Measurements from ENCODE around the gene EZR.
A peak's percentile ranks its signal among the peaks of the same experiment; 100 is the strongest.
"Not testable (repeated sequence)": the region's sequence is repeated elsewhere in the genome, so short reads cannot be mapped to it uniquely, and the experiment has no call there.

The EZR gene

DNA sequence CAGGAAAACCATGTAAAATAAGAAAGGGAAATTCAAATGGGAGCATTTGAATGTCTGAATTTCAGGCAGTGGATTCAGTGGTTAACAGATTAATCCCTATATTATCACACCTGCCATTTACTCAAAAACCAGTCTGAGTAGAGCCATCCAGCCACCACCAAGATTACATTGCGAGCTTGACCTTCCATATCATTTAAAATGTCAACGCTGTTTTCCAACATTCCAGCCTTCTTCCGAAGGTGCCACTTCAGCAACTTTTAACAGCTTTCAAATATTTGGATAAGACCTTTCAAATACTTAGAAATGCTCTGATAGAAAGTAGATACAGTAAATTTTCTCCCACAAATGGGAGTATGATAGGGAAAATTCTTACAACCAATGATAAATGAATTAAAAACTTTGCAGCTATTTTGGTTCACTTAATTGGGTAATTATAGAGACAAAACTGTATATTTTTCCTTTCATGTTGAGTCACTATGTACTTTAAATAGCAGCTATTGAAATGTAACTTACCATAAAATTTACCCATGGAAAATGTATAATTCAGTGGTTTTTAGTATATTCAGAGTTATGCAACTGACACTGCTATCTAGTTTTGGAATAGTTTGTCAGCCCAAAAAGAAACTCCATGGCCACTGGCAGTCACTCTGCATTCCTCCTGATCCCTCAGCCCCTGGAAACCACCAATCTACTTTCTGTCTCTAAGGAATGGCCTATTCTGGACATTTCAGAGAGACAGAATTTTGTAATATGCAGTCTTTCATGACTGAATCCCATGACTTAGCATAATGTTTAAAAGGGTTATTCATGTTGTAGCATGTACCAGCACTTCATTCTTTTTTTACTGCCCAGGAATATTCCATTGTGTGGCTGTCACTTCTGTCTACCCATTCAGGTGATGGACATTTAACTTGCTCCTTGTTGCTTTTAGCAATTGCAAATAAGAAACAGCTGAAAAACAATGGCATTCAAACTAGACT lies 21.5 kb downstream of the EZR start:
- DNase-seq (ENCODE audit: low read depth in 2 of 2): peak; percentile 71 to 75

DNA sequence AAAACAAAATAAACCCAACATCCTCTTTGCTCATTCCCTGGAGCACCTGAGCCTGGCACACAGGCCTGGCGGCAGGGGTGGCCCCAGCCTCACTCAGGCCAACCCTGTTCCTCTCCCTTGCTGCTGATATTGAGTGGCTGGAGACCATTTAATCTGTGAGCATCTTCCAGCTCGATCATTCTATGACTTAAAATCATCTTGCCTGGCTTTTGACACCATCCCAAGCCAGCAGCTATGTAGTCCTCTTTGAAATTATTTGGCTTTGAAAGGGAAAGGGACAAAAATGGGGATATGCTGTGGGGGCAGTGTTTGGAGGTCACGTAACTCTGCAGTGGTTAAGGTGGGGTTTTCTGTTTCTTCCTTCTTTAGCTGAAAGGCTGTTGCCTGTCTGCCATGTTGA lies 22.8 kb downstream of the EZR start:
- no peak for DNase-seq (ENCODE audit: low read depth in 2 of 2)

DNA sequence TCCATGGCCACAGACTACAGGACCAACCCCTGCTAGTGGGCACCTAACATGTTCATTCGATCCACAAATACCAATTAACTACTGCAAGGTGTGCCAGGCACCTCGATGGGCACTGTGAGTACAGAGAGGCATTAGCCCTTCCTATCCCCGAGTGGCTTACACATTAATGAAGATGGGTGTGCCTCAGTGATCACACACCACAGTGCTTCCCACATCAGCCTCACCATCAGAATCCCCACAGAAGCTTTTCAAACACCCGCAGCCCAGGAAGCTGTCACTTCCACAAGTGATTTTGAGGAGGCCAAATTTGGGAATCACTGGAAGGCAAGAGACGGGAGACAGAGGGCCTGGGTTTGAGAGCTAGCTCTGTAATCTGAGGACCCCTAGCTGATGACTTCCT lies 23.7 kb downstream of the EZR start:
- DNase-seq (ENCODE audit: low read depth in 2 of 2): no peak

DNA sequence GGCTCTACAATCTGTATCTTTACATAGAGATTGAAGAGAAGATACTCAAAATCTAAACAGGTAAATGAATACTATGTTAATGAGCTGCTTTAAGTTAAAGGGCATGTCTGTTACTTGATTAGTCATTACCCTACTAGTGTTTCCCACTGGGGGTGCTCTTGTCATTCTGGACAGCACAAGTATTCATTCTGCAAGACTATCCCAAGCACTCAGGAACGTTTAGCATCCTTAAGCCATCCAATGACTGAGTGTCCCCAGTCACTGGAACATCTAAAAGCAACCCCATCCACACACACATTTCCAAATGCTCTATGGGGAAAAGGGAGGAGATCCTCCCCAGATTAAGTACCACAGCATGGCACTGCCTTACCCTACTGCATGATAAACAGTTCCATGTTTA lies 25.7 kb downstream of the EZR start:
- DNase-seq (ENCODE audit: low read depth in 2 of 2): no peak

DNA sequence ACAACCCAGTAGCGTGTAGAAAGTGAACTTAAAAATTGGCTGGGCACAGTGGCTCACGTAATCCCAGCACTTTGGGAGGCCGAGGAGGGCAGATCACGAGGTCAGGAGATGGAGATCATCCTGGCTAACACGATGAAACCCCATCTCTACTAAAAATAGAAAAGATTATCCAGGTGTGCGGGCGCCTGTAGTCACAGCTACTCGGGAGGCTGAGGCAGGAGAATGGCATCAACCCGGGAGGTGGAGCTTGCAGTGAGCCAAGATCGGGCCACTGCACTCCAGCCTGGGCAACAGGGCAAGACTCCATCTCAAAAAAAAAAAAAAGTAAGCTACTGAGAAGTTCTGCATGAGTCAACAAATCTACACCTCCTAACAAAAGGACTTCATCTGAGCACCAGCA lies 26.7 kb downstream of the EZR start:
- DNase-seq (ENCODE audit: low read depth in 2 of 2): not testable (repeated sequence)

DNA sequence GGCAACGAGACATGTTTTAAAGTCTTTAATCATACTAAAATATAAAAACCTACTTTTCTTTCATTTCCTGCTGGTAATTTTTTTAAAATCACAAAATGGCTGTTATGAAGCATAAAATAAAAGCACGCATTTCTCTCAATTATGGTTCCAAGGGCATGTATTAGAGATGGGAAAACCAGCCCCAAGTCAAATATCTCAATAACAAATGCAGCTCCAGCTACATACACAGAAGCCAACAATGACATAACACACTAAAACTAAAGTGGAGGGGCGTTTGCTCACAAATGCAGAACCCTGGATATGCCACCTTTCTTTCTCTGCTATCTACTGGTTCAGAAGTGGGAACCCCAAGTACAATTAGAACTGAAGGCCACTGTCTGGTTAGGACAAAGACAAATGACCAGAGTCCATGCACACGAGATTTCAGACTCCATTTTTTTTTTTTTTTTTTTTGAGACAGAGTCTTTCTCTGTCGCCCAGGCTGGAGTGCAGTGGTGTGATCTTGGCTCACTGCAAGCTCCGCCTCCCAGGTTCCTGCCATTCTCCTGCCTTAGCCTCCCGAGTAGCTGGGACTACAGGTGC lies 27.8 kb downstream of the EZR start:
- no peak for DNase-seq (ENCODE audit: low read depth in 2 of 2)

DNA sequence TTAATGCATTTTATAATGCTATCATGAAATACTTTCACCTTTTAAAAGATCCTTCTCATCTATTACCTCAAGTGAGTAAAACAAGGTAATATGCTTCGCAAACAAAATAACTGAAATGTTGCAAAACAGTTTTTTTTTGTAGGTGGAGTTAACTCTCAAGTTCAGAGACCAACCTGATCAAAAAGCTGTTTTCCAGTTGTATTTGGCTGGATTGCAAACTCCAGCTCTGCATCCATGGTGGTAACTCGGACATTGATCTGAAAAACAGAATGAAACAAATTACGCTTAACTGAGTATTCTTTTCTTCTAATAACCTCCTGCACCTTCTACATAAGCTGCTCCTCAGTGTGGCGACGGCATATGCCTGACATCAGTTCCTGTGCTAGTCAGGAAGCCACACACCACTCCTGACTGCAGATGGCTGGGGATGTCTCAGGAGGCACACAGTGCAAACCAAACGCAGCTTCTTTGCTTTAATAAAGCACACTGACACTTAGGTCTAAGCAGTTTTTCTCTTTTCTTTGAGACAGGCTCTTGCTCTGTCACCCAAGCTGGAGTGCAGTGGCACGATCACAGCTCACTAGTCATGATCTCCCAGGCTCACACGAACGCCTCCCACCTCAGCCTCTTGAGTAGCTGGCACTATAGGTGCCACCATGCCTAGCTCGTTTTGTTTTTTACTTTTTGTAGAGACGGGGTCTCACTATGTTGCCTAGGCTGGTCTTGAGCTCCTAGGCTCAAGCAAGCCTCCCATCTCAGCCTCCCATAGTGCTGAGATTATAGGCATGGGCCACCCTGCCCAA lies 29.9 kb downstream of the EZR start:
- DNase-seq (ENCODE audit: low read depth in 2 of 2): no peak

DNA sequence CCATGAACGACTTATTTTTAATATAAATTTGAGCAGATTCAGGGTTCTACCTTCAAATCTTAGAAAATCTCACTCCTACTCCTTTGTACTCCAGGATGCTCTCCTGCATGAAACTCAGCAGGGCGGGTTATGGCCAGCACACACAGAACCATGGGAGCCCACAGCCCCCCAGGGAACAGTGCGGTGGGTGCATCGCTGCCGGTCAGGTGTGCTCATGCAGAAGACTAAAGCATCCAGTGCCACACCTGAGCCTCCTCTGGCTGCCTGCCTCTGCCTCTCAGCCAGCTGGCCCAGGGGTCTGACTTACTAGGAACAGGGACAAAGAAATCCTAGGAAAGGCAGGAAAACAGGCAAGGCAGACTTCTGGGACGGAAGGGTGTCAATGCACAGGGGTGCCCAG lies 31.8 kb downstream of the EZR start:
- no peak for DNase-seq (ENCODE audit: low read depth in 2 of 2)

DNA sequence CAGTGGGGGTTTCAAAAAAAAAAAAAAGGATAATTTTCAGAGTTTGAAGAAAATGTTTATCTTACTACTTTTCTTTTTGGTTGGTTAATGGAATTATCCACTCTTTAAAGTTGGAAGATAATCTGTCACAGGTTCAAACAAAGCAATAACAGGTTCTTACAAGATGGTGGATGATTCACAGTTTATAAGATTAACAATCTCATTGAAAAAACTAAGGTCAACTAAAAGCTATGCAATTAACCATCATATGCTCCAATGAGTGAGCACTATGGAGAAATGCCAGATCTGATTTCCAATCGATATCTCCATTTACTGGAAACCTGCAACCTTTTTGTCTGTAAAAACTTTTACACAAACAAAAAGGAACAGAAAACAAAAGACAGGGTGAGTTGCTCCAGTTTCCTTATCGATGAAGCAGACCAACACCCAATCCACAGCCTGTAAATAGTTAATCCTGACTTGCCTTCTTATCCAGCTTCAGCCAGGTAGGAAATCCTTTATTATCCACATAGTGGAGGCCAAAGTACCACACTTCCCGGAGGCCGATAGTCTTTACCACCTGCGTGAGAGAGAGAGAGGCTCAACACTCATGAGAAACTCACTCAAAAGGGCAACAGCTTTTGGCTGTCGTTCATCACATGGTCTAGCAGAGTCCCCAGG lies 32.4 kb downstream of the EZR start:
- no peak for DNase-seq (ENCODE audit: low read depth in 2 of 2)

DNA sequence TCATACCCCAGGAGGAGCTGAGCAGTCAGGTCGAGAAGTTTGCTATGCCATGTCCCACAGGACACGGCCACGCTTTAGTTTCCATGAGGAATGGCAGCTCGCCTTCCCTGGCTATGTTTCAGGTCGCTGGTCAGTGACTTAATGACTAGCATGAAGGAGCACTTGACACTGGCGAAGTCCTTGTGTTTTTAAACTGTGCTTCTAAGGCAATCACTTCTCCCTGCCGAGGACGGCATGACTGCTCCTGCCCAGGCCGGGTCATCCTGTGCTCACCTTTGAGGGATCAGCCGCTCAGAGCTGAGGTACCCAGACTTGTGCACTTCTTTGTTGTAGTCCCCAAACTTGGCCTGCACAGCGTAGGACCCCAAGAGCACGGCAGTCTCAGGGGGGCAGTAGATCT lies 34.1 kb downstream of the EZR start:
- no peak for DNase-seq (ENCODE audit: low read depth in 2 of 2)

DNA sequence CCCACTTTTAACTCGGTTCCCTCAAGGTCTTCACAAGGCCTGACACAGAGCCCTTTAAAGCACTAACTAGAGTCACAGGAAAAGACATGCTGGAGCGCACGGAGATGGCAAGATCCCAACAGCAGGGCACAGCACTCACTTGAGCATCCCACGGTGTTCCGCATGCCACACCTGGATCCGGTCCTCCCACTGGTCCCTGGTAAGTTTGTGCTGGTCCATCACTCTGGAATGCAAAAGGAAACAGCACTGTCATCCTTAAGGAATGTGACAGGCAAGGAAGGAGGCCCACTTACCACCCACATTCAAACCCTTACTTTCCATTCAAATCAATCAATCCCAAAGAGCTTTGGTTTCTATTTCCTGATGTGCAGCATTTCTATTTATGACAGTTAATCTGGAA lies 34.7 kb downstream of the EZR start:
- no peak for DNase-seq (ENCODE audit: low read depth in 2 of 2)

DNA sequence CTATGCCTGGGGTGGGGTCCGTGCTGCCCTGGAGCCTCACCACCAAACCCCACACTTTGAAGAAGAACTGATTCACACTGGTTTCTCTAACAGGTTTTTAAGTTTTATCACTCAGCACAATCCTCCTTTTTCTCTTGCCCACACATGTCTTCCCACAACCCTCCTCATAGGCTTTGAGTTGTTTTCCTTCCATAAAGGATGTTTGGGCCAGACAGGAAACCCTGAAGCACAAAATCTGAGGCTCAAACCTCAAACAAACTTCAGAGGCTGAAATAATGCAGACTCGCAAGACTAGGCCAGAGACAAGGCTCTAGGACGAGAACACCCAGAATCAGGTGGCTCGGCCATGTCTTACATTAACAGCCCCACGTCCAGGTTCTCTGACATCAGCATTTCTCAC lies 35.3 kb downstream of the EZR start:
- DNase-seq (ENCODE audit: low read depth in 2 of 2): no peak

DNA sequence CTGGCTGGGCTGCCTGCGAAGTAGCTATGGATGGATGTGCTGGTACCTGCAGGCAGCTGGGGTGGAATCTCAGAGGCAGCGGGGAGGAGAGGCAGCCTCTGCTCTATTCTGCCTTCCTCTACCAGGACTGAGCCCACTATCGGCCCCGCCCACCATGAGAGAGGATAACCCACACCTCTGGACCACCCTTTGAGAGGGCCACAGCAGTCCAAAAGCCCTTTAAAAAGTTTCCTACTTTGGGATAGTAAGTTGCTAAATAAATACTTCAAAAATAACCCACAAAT lies 36.1 kb downstream of the EZR start:
- no peak for DNase-seq (ENCODE audit: low read depth in 2 of 2)

DNA sequence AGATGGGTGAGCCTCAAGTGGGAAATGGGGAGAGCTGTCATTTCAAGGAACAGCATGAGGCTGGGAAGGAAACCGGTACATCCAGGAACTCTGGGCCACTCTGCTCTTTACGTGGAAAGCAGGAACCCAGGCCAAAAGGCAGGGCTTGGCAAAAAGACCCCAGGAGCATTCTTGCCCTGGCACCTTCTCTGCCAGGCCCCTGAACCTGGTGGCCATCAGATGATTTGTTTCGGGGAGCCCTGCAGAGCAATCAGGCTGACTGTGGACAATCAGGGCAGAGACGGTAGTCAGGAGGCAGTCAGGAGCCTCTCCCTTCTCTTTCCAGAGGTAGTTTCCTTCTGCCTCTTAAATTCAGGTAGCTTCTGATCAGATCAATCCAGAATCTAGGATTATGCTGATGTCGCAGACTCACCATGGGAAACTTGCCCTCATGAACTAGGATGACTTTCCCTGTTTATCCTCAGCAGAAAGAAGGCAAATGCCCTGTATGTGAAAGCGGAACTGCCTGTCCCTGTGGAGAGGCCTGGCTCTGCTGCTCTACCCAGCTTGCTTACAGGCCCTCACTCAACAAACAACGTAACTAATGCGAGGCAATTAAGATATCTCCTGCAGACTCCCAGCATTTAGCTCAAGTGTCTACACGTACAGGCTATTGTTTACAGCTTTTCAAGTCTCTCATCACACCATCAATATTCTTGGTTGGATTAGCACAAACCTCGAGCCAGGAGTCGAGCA lies 36.6 kb downstream of the EZR start:
- DNase-seq (ENCODE audit: low read depth in 2 of 2): no peak

DNA sequence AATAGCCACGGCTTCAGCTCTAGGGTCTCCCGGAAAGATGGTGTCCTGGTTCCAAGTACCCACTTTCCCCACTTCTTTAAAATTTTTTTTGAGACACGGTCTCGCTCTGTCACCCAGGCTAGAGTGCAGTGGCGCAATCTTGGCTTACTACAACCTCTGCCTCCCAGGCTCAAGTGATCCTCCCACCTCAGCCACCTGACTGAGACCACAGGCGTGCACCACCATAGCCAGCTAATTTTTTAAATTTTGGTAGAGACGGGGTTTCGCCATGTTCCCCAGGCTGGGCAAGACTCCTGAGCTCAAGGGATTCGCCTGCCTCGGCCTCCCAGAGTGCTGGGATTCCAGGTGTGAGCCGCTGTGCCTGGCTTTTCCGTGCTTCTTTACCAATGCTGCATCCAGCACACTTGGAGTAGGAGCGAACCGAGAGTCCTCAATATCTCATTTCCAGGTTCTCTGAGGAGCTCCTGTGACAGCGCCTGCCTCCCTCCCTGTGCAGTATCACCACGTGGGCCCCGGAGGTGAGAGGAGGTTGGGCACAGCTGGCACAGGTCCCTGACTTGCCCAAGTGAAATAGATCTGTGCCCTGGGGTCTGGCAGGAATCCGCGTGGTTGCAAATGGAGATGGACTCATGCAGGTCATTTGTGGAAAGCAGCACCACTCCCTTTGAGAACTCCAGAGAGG lies 37.3 kb downstream of the EZR start:
- no peak for DNase-seq (ENCODE audit: low read depth in 2 of 2)

DNA sequence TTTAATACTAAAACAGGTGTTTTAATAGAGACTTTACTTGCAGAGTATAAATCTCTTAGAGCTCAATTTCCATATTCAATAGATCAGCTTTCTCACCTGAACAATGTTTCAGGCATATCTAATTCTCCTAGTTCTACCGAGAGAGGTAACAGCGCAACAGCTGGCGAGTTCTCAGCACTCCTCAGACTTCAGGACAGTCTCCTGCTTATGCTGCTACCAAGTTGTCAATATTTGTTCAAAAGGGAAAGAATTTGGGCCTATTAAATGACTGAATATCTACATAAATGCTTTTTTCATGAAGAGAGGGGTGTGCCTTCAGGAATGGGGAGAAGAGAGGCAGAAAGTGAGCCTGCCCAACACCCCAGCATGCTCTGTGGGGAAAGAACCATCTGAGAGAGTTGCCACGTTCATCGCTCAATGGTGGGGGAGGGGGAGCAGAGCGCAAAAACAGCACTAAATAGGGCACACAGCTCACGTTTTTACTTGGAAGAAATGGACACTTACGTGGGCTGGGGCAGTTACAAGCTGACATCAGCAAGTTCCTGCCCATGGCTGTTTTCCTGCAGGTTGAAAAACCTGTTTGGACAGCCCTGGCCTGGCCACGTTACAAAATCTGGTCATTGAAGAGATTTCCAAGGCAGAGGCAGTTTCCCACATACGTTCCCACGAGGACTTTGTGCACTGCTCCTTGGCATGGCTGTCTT lies 38.0 kb downstream of the EZR start:
- DNase-seq (ENCODE audit: low read depth in 2 of 2): no peak

DNA sequence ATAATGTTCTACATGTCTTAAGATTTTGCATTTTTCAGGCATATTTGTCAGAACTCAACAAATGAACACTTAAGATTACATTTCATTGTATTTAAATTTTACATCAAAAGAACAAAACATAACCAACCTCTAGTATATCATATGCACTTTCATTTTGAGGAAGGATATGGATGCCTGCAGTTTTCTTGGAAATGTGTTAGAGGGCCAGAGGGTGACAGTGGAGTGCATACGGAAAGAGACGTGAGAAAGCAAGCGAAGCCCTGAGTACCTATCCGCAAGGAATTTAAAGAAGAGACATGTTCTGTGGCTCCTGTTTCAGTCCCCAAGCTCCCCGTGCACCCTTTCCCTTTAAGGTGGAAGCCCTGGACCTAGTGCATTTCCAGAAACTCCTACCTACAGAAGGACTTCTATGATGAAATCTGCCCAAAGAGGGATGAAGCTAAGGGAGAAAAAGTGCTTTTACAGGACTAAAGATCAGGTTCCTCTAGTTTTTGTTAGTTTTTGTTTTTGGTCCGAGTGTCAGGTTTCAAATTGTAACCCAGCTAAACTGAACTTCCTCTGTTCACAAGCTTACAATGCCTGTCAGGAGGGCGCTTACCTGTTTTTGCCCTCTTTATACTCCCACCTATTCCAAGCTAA lies 38.8 kb downstream of the EZR start:
- no peak for DNase-seq (ENCODE audit: low read depth in 2 of 2)

DNA sequence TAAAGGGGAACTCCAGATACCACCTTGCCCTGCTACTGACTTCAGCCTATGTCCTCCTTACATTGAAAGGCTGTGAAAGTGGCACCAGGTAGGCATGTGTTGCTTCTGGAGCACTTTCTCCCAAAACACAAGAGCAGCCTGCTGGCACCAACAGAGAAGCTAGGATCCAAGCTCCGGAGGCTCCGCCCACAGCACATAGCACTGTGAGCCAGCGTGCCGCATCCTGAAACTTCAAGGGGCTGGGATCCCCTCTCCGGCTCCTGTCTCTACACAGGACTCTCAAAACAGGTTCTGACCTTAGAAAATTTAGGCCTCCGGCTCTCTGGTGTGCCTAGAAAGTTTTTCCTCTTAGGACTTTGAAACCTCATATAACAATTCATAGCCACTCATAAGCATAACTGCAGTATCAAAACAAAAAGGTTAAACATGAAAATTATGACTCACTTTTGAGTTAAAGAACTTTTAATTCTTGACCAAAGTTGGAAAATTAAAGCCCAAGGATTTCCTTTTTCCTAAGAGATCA lies 41.1 kb downstream of the EZR start:
- no peak for DNase-seq (ENCODE audit: low read depth in 2 of 2)

DNA sequence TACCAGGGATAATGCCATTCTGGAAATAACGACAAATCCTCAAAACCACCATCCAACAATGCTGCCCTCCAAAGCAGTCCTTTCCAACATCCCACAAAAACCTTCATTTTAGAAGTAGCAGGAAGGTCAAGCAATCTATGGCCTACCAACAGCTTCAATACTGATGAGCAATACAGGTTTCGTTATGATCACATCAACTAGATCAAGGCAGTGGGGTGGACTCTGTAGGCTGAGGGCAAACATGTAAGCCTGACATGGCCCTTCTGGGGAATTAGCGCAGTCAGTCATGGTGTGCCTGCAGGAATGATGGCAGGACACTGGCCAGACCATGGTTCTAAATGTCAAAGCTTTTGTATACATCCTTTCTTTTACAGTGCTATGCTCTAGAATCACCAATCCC lies 41.7 kb downstream of the EZR start:
- DNase-seq (ENCODE audit: low read depth in 2 of 2): no peak

DNA sequence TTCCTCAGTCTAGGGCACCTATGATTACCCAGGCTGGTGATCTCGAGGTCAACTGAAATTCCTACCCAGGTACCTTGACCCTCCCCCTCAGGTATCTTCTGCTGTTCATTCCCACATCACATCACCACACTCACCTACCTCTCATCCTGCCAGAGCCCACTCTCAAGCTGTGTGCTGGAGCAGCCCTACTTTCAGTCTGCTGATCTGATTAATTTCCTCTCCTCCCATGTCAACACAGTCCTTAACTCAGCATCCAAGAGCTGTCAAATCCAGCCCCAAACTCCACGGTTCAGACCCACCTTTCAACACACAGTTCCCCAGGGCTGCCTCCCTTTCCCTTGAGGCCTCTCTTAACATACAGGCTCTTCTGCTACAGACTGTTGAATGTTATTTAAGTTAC lies 42.4 kb downstream of the EZR start:
- DNase-seq (ENCODE audit: low read depth in 2 of 2): no peak
